Transverse colon (tissue), 4 donors: Measurements from ENCODE around the gene SELL.

ENCODE experiments used
- EP300 ChIP-seq: sonication (generic); formaldehyde crosslinking; IDR thresholded peaks from one replicate; pipeline ENCODE4 v1.6.1; 2017; ENCODE audit warnings: antibody characterized with exemption, low read depth
- POLR2A ChIP-seq: fragments of 450-650 bp; IDR thresholded peaks from one replicate; pipeline ENCODE4 v1.6.1; 2016; ENCODE audit warnings: antibody characterized with exemption, mild to moderate bottlenecking, moderate library complexity
- POLR2AphosphoS5 ChIP-seq, 3 donors: sonication (generic); formaldehyde crosslinking; IDR thresholded peaks; one replicate each; pipeline ENCODE4 v1.6.1; 2016; ENCODE audit warnings: antibody characterized with exemption in 3 of 3
- TF ChIP-seq, protein P1 (sequence below), 5 experiments: fragments of 200-600 bp in 3 of 5; fragments of 450-650 bp in 2 of 5; sonication (generic) in 3 of 5; IDR thresholded peaks; 1 replicate in 2 of 5; 2 replicates in 3 of 5; pipeline ENCODE4 v1.5.1; 2016 to 2017; ENCODE audit warnings: antibody characterized with exemption in 5 of 5, inconsistent platforms in 3 of 5, mild to moderate bottlenecking in 2 of 5, moderate library complexity in 1 of 5

DNA sequence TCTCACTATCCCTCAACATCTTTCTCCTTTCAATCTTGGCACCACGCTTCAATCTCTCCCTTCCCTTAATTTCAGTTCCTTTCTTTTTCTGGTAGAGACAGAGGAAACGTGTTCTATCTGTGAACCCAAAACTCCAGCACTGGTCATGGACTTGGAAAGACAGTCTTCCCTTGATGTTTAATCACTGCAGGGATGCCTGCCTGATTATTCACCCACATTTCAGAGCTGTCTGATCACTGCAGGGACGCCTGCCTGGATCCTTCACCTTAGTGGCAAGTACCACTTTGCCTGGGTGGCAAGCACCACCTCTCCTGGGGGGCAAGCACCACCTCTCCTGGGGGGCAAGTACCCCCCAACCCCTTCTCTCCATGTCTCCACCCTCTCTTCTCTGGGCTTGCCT is 27.8 kb downstream of the SELL start:
- TF ChIP-seq, protein P1, sequence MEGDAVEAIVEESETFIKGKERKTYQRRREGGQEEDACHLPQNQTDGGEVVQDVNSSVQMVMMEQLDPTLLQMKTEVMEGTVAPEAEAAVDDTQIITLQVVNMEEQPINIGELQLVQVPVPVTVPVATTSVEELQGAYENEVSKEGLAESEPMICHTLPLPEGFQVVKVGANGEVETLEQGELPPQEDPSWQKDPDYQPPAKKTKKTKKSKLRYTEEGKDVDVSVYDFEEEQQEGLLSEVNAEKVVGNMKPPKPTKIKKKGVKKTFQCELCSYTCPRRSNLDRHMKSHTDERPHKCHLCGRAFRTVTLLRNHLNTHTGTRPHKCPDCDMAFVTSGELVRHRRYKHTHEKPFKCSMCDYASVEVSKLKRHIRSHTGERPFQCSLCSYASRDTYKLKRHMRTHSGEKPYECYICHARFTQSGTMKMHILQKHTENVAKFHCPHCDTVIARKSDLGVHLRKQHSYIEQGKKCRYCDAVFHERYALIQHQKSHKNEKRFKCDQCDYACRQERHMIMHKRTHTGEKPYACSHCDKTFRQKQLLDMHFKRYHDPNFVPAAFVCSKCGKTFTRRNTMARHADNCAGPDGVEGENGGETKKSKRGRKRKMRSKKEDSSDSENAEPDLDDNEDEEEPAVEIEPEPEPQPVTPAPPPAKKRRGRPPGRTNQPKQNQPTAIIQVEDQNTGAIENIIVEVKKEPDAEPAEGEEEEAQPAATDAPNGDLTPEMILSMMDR (IDR thresholded peaks at IDR 0.05) = no peak
- no peak for TF ChIP-seq POLR2A
- no peak for TF ChIP-seq POLR2AphosphoS5 (IDR thresholded peaks at IDR 0.05)
- no peak for TF ChIP-seq EP300
